HG03066 (cell line): Measurements from ENCODE around the gene RSRC1.
A peak's percentile ranks its signal among the peaks of the same experiment; 100 is the strongest.
"Not testable (repeated sequence)": the region's sequence is repeated elsewhere in the genome, so short reads cannot be mapped to it uniquely, and the experiment has no call there.

Experiments used
- ATAC-seq: cut with Tn5 transposase; IDR thresholded peaks from one replicate; pipeline ENCODE4 v1.9.1; 2021; ENCODE audit warnings: low read depth; ENCODE audit not compliant: unreplicated experiment

Gene RSRC1, protein sequence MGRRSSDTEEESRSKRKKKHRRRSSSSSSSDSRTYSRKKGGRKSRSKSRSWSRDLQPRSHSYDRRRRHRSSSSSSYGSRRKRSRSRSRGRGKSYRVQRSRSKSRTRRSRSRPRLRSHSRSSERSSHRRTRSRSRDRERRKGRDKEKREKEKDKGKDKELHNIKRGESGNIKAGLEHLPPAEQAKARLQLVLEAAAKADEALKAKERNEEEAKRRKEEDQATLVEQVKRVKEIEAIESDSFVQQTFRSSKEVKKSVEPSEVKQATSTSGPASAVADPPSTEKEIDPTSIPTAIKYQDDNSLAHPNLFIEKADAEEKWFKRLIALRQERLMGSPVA

DNA sequence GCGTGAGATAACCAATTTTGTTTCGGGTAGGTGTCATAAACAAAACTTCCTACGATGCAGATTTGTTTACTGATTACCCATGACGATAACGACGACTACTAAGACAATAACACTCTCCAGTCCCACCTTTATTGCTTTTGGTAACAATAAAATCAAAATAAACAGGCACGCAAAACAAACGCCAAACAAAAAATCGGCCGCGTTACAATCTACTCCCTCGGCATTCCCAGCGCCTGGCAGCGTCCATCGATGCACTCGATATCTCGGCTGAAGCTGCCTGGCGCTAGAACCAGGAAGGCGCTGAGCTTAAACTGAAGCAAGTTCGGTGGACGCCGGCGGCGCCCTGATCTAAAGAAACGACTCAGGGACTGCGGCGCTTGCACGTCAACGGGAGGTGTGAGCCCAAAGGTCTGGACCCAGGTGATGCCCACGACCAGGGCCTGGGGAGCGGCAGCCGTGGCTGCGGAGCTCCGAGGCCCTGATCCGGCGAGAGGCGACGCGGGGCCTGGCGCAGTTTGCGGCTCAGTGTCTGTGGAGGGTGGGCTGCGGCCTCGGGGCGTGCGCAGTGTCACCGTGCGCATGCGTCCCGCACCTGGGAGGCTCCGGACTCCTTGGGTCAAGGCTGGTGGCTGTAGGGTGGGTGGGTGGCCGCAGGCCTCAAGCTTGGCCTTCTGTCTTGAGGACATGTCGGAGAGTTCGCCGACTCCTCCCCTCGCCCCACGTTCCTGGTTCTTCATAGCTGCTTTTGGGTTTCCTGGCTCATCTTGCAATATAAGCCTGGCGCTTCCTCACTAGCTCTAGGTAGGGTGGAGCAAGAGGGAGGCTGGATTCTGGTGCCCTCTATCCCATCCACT, at the start of gene RSRC1:
TSS of gene RSRC1 (plus strand) at position 286 of the 854 bp plus-strand sequence. CDS start 12,016 bp downstream, outside the sequence.
- ATAC-seq, result peak; percentile 77

DNA sequence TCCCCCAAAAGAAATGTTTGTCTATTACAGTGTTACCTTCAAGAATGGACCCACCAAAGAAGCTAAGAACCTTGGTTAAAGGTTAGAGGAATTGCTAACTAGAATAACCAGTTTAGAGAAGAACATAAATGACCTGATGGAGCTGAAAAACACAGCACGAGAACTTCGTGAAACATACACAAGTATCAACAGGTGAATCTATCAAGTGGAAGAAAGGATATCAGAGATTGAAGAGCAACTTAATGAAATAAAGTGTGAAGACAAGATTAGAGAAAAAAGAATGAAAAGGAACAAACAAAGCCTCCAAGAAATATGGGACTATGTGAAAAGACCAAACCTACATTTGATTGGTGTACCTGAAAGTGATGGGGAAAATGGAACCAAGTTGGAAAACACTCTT, 44.3 kb upstream of the RSRC1 start:
- ATAC-seq, result not testable (repeated sequence)

DNA sequence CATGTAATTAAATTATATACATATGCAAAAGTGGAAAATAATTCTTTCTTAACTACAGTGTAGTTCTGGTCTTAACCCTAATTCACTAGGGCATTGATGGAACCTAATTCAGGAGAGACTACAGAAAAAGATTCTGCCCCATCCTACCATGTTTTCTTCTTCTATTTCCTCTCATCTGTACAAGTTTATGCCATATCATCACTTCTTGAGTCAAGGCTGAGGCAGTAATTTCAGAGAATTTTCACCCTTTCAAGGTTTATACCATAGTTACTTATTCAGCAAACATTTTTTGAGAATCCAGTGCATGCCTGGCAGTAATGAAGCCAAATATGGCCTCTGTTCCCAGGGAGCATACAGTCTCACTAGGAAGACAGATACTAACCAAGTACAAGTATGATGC, 37.1 kb upstream of the RSRC1 start:
- no peak for ATAC-seq

DNA sequence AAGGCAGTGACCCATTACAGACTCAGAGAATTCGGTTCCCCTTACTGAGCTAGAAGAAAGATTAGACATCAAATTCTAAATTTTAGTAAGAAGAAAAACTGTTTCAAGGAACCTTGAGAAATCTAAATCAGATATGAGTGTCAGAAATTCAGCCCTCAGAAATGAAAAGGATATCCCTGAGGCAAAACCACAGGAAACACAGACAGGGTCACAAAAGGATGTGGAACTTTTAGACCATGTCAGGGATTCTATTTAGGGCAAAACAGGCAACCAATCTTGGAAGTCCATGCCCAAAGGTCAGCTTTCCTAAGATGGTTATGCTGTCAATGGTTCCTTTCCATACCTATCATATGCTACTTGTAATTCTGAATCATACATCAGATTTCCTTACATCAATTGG, 35.3 kb upstream of the RSRC1 start:
- ATAC-seq, result no peak

DNA sequence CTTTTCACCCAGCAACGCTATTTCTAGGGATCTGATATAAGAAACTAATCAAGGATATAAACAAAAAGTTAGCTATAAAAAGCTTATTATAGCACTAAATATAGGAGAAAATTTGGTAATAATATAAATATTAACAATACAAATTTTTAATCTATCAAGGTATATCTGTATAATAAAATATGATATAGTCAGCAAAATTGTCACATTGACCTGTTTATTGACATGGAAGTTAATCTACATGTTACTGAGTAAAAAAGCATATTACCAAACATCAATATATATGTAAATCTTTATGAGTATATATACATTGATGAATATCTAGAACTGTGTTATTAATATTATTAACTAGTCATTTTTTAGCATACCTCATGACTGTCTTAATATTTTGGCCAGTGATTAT, 30.3 kb upstream of the RSRC1 start:
- no peak for ATAC-seq

DNA sequence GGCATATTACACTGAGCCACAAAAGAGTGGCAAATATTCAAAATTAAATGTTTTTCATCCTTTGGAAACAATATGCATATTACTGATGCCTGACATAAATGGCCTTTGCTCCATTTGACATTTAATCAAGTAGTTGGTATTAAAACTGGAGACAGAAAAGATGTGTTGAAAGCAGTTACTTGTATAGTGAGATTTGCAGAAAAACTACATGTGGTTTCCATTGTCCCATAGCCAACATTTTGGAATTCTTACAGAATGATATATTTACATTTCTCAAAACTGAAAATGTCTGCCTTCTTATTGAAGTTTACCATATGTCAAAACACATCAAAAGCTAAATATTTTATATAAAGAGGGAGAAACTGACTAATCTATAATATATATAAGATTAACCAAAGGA, 25.2 kb upstream of the RSRC1 start:
- no peak for ATAC-seq

DNA sequence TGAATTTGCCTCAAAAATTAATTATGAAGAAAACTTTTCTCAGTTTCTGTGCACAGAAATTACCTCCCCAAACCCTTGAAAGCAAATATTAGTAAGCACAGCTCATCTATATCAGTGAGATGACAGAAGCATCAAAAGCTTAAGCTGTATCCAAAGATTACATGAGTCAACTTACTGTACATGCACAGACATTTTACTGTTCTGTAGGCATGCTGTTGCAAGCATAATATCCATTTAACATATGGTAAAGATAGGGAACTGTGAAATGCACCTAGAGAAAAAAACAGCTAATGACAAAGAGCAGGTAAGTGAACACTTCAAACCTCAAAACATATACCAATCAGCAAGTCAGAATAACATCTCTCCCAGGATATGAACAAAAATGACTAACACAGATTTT, 24.5 kb upstream of the RSRC1 start:
- ATAC-seq, result no peak

DNA sequence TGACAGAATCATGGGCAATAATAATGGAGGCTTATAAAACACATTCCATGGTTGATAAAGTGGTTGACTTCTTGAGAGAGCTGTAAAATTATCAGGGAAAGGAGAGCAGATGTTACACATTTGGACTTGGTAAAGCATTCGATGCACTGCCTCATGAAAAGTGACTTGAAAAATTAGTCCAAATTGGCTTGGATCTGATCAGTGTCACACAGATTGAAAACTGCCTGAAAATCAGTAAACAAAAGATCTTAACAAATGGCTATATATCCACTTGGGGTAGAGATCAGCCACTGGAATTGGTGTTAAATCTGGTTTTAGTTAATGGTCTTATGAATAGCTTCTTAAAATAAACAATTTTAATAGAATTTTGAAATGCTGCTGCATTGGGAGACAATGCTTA, 24.0 kb upstream of the RSRC1 start:
- no peak for ATAC-seq

DNA sequence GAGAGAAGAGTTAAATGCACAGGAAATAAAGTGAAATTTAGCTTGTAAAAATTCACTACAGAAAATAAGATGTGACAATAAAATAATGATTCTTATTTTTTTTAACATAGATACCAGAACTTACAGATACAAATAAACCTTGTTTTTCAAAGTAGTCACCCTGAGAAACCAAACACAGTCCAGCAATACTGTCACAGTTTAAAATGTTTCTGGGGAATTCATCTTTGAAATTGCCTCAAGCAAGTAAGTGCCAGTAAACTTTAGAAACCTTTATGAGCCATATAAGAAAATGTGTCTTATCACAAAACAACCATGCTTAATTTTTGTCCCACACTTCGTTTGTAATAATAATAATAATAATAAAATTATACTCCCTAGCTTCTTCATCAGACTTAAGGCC, 23.5 kb upstream of the RSRC1 start:
- ATAC-seq, result no peak

DNA sequence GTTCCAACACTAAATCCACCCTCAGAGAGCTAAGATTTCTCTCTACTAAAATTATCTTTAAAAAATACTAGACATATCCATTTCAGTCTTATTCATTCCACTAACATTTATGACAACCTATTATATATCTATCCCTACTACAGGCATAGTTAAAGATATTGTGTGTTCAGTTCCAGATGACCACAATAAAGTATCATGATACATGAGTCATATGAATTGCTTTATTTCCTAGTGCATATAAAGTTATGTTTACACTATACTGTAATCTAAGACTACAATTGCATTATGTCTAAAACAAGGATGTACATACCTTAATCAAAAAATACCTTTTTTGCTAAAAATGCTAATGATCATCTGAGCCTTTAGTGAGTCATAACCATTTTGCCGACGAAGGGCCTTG, 23.1 kb upstream of the RSRC1 start:
- no peak for ATAC-seq

DNA sequence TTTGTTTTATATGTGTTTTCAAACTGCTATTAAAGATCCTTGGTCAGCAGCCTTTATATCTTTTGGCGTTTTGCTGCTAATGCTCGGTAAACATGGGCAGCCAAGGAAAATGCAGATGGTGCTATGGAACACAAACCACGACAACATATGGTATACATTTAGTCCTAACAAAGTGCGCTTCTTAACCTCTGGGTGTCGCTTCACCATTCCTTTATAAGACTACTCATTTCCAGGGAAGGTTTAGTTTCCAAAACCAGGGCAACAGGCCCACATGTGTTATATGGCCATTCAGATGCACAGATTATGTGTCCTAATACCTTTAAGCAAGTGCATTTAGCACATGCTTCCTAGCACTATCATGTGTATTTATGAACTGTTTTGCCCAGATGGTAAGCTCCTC, 18.4 kb upstream of the RSRC1 start:
- ATAC-seq, result no peak

DNA sequence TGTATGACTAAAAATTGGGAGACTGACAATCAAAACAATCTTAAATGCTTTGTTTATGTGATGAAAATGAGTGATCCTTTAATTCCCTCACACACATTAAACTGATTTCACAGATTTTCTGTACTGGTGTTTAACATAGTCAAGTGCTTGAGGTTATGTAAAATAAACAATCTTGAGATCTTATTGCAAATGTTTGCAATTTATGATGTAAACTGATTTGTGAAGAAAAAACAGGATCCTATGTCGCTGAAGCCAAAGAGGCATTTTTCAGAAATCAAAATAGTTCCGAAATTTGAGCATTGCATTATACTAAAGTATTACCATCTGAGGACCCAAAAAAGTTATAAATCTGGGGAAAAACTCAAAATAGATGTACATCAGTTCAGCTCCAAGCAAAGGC, 16.4 kb upstream of the RSRC1 start:
- no peak for ATAC-seq

DNA sequence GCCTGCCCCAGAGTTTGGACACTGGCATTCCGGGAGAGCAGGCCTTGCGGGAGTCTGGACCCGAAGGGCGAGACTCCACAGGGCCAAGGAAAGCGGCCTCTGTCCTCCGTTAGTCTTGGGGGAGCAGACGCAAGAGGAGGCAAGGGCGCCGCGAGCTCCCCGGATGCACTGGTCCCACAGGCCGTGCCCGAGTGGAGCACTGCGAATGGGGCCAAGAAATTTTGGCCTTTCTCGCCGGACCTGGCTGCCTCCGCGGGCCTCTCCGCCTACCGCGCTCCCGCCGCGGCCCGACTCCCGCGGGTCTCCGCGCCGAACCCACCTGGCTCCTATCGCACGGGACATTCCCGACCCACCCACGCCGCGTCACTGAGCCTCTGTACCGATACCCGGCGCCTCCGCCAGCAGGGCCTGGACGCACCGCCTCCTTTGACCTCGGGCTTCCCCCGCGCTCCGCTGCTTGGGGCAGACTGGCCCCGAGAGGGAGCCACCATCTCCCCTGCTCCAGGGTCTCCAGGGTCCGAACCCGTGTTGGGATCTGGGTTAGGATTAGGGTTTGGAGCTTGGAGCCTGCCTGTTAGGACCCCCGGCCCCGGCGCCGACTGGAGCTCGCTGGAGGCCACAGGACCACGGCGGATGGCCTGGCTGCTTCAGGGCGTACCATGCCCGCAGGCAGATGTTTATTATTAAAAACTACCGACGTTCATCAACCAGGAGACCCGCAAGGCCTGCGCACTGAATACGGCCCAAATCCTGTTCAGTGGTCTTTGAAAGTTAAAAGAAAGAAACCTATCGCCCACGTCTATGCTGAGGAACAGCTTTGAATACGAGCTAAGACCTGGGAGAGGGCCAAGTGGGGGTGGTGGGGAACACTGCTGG, 15.4 kb upstream of the RSRC1 start:
- peak; percentile 37 for ATAC-seq

DNA sequence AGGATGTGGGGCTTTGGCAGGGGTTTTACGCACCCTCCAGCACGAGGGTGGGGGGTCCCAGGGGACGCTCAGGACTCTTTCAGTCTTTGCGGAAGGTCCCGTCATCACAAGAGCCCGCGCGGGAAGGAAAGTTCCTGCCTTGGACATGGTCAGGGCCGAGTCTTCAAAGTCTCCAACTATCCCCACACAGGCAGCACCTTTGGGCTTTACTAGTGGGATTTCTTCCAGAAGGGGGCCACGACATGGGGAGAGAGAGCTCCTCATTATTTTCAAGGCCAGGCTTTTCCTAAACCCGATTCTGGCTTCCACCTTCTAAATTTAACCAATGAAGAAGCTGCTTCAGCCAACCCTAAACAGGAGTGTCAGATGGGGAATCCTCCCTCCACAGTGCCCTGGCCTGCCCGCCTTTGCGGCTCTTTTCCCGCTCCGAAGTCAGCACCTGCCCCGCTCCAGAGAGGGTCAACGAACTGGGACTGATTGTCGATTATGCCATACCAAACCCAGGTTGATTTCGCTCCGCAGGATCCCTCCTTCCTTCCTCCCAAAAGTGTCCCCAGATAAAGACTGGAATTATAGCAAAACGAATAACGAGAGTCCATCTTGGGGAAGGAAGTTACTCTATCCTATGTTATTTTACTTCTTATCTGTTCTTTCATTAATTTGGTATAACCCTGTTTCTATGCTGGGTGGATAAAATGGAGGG, 14.6 kb upstream of the RSRC1 start:
- ATAC-seq, result no peak

DNA sequence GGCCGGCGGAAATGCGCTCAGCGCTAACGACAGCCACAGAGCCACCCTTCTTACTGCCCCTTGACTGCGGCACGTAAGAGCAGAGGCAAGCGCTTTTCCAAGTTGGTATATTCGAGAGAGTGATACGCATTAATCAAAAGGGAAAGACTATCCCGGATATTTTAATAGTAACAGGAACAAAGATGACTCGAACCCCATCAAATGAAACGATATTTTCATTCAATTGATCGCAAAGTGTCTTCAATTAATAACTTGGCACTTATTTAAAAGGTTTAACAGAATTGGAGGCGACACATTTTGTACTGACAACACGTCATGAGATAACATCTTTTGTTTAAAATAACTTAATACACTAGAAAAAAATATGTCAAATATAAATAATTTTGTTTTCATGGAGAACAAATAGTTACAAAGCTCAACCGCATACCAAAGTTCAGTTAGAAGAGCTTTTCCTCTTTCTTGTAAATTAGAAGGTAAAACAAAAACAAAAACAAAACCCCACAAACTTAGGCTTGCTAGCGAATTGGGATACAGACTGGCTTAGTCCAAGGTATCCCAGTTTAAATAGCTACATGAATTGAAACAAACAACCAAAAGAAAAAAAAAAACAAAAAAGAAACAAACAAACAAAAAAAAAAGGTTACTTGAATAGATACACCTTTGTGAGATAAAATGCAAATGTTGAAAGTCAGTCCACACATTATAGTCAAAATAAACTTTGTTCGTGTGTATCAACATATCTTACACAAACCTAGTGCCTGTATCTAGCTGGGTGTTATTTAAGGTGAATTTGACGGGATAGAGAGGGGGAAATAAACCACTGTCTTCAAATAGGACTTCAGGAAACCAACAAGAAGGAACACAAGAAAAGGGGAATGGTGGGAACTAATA, 13.8 kb upstream of the RSRC1 start:
- ATAC-seq, result no peak

DNA sequence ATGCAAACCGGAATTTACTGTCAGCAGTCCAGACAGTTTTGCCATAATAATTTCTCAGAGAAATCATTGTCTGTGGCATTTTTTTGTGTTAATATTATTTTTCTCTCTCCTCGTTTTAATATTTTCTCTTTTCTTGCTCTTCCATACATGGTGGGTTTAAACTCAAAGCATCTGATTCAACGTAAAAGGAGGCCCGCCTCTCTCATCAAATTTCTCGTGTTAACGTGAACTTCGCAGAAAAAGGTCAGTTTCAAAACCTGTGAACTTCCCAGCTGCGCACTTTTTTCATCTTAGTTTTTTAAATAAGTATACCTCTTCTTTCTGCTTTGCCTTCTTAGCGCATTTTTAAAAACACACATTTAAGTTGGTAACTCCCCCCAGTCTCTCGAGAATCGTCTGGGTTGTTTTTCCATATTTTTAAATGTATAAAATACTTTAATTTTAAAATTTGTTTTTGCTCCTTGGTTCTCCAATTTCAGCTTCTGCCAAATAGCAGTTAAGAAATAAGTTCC, 12.8 kb upstream of the RSRC1 start:
- ATAC-seq, result no peak

DNA sequence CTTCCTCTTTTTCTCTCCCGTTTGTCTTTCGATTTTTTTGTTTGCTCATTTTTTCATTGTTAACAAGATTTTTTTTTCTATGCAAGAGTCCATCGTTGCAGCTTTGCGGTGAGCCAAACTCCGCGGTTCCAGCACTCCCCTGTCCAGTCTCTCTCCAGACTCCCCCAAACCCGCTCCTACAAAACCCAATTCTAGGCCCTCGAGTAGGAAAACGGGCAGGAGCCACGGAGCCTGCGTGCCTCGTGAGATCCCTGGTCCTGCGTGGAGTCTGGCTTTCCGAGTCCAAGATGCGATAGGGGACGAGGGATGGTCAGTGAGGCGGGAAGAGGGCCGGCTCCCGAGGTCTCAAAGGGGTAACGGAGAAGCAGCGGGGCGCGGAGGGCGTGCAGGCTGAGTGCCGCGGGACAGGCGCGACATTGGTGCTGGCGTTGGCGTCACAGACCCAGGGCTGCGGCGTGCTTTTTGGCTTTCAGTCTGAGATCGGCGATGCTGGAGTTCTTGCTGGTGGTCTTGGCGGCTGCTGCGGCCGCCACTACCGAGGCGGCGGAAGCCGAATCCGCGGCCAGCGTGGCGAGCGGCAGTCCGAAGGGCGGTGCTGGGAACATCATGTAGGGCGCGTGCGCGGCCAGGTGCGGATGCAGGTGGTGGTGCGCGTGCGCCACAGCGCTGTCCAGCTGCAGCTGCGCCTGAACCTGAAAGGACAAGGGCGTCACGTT, 12.1 kb upstream of the RSRC1 start:
- peak; percentile 84 for ATAC-seq

DNA sequence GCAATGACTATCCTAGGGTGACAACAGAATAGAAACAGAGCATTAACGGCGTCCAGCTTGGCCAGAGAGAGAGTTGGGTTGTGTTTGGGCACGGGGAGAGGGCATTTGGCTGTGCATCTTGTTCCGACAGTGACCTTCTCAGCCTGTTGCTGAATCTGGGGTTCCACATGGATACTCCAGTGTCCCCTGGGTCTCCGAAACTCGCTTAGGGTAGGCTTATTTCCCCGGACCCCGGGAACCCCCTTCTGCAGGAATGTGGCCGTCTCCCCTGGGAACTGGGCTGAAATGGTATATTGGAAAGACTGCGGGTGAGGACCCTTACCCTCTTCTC, 11.6 kb upstream of the RSRC1 start:
- no peak for ATAC-seq
